GM19395 (cell line): ENCODE results near the gene KCTD7.
"Not testable (repeated sequence)": the region's sequence is repeated elsewhere in the genome, so short reads cannot be mapped to it uniquely, and the experiment has no call there.

Source experiments
- ATAC-seq: cut with Tn5 transposase; IDR thresholded peaks from one replicate; pipeline ENCODE4 v1.9.1; 2021; ENCODE audit warnings: mild to moderate bottlenecking, moderate library complexity; ENCODE audit not compliant: unreplicated experiment

Gene KCTD7

DNA sequence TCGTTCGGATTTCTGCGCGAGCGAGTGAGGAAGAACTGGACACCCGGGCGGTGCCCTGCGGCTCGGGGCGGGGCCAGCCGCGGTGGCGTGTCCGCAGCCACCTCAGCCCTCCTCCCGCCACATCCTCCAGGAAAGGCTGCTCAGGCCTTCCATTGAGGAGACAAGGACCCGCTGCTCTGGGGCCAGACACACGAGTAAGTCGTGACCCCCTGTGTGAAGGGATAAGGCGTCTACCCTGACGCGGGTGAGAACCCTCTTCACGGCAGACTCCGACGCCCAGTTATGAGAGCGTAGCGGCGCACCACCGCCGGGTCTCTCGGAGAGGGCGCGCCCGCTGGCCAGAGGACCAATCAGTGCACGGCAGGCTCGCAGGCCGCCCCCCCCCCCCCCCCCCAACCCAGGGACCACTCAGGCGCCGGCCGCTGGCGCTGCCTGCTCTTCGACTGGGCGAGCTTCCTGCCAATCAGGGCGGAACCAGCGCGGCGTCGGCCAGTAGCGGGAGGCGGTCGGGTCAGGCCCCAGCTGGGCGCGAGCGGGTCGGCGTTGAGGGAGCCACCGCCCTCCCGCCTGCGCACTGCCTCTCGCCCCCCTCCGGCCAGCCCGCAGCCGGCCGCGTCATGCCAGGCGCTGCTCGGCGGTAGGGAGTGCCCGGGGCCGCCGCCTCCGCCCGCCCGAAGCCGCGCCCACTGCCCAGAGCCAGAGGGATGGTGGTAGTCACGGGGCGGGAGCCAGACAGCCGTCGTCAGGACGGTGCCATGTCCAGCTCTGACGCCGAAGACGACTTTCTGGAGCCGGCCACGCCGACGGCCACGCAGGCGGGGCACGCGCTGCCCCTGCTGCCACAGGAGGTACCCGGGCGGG is at the start of gene KCTD7:
Gene KCTD7, plus strand, starts transcription at position 521 of the 861 bp plus-strand sequence. Its CDS starts 184 bp downstream, at position 705.
- ATAC-seq: peak; percentile 92

DNA sequence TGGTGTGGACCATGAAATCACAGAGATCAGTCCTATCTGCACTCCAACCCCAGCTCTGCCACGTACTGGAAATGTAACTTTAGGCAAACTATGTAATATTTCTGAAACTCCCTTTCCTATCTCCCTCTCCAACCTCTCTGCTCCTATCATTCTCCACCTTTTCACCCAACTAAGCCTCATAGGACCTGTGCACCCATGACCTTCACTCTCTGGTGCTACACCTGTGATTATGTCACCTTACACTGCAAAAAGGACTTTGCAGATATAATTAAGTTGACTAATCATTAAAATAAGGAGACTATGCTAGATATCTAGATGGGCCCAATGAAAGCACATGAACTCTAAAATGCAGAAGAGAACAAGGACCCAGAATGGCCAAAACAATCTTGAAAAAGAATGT is 48.3 kb upstream of the KCTD7 start:
- ATAC-seq: not testable (repeated sequence)

DNA sequence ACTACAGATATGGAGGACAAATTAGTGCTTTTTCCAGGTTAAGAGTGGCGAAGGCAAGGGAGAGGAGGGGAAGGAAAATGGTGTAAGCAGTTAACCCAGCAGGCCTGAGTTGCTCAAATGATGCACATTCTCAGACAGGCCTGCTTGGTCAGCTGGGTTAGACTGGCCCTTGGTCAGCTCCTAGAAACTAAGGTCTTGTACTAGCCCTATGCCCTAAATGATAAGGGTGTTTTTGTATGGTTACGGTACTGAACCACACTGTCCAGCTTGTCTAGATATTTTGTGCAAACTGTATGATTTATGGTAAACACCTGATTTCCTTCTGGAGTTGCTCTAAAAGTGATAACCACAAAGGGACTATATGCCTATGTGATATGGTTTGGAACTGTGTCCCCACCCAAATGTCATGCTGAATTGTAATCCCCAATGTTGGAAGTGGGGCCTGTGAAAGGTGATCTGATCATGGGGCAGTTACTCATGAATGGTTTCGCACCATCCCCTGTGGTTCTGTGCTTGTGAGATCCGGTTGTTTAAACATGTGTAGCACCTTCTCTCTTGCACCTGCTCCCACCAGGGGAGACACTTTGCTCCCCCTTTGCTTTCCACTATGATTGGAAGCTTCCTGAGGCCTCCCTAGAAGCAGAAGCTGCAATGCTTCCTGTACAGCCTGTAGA is 45.7 kb upstream of the KCTD7 start:
- ATAC-seq: not testable (repeated sequence)

DNA sequence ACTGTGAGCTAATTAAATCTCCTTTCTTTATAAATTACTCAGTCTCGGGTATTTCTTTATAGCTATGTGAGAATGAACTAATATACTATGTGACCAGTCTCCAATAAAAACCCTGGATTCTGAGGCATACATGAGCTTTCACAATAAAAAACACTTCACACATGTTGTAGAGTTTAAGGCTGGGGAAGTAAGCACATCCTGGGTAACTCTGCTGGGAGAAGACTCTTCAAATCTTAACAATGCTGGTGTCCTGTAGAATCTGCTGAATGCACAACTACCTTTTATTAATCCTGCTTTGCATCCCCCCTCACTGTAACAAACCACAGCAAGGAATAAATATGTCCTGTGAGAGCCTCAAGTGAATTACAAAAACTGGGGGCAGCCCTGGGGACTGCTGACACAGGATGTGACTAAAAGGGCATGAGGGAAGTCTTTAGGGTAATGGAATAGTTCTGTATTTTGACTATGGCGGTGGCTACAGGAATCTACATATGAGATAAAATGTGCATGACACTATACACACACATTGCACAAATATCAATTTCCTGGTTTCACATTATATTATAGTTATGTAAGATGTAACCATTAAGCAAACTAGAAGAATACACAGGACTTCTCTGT is 45.1 kb upstream of the KCTD7 start:
- ATAC-seq: no peak

DNA sequence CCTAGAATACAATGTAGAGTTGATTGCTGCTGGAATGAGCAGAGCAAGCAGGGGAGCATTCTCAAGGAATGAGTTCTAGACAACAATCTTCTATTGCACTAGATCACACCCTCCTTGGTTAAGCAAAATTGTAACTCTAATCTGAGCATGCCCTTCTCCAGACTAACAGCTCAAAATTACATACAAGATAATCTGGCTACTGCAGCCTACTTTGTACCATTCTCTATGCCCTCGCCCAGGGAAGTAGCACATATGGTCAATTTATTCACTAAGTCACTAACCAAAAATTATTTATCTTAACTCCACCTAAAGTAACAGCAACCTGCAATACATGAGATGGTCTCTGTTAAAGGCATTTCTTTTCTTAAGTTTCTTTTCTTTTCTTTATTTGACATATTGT is 42.5 kb upstream of the KCTD7 start:
- no peak for ATAC-seq

DNA sequence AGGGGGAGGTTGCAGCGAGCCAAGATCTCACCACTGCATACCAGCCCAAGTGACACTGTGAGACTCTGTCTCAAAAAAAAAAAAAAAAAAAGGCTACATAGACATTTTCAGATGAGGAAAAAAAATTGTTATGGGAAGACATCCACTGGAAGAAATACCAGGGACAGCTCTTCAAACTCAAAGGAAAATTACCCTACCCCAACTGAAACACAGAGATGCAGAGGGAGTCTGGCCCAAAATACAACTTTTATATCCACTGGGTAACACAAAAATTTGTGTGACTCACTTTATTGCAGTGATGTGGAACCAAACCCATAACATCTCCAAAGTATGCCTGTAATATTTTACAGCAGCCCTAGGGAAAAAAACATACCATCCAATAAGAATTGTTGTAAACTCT is 40.5 kb upstream of the KCTD7 start:
- not testable (repeated sequence) for ATAC-seq

DNA sequence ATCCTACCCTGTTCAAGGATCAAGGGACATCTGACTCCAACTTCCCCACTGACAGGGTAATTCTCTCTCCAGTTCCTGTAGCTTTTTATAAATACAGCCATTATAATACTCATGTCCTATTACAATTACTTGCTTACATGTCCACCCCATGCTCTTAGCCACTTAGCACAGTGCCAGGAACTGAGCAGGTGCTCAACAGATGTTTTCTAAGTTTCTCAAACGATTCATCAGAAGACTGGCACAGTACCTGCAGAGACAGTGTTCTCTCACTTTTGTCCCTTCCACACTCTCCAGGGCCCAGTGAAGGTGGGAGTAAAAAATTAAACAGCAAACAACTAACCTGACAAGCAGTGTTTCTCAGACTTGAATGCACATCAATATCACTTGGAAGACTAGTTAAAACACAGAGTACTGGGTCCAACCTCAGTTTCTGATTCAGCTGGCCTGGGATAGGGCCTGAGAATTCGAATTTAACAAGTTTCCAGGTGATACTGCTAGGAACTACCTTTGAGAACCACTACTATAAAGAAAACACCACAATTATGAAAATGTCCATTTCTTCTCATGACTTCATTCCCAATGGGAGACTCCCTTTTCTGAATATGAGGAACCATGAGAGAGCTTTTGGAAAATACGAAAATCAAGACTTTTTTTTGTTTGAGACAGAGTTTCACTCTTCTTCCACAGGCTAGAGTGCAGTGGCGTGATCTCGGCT is 39.7 kb upstream of the KCTD7 start:
- ATAC-seq: not testable (repeated sequence)

DNA sequence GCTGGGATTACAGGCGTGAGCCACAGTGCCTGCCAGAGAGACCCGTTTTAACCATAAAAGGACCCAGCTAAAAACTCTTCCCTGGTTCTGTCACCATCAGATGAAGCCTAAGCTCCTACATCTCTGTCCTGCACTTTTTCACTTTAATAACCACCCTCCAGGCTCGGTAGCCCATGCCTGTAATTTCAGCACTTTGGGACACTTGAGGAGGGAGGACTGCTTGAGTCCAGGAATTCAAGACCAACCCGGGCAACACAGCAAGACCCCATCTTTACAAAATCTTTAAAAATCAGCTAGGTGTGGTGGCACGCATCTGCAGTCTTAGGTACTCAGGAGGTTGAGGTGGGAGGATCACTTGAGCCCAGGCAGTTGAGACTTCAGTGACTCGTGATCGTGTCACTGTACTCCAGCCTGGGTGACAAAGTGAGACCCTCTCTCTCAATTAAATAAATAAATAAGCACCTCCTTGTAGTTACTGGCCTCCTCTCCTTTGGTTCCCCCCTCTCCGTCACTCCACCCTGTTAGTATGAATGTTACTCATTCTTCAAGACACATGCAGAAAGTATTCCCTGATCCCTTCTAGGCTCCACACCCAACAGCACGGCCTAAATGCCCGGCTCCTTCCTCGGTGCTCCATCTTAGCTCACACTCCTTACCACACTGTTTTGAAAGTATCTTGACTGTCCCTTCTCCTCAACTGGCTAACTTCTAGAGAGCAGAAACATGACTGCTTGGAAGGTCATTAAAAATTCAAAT is 38.2 kb upstream of the KCTD7 start:
- ATAC-seq: not testable (repeated sequence)

DNA sequence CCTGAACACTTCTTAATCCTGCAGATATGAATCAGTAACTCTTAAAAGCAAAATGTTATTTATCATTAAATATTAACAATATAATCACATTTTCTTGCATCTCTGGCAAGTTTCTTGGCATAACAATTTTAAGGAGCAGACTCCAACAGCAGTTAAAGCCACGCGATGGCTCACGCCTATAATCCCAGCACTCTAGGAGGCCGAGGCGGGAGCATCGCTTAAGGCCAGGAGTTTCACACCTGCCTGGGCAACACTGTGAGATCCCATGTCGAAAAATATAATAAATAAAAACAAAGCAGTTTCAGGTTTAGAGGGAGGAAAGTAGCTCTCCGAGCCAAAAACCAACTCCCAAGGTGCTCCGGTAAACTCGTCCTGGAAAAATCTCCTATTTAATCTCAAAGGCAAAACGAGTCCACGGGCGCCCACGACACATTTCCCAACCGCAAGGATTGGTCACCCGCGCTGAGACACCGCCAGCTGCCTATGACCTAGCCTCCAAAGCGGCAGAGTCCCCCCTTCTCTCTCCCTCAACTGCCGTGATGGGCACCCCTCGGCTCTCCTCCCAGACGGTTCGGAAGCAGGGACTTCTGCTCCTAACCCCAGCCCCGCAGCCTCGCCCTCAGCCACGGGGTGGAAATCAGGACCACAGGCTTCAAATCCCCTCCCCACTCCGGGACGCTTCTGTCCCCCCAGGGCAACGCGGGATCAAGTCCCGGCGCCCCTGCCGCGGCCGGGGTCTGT is 37.5 kb upstream of the KCTD7 start:
- peak; percentile 13 for ATAC-seq

DNA sequence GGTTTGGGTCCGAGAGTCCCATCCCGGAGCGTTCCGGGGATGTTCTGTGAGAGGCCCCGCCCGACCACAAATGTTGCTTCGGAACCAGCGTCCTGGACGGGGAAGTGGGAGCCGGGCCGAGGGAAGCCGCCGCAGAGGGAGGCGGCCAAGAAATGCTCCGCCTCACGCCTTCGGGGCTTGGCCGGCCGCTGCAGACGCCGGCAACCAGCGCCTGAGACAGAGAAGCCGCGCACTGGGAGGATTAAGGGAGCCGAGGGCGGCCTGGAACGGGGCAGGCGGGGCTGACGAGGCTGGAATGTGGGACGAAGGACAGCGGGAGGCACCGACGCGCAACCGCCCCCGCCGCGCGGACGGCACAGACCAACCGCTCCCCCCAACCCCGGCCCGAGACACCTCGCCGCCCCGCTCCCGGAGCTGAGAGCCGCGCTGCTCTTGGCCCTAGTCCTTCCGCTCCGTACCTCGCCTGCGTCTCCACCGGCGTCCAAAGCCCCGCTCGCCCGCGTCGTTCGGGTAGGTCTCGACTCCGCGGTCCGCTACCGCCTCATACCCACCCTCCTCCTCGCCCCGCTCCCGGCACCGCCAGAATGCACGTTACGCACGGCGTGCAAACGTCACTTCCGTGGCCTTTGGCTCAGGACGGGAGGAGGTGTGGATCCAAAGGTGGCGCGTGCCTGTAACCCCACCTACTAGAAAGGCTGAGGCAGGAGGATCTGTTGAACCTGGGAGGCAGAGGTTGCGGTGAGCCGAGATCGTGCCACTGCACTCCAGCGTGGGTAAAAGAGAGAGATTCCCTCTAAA is 36.7 kb upstream of the KCTD7 start:
- peak; percentile 98 for ATAC-seq

DNA sequence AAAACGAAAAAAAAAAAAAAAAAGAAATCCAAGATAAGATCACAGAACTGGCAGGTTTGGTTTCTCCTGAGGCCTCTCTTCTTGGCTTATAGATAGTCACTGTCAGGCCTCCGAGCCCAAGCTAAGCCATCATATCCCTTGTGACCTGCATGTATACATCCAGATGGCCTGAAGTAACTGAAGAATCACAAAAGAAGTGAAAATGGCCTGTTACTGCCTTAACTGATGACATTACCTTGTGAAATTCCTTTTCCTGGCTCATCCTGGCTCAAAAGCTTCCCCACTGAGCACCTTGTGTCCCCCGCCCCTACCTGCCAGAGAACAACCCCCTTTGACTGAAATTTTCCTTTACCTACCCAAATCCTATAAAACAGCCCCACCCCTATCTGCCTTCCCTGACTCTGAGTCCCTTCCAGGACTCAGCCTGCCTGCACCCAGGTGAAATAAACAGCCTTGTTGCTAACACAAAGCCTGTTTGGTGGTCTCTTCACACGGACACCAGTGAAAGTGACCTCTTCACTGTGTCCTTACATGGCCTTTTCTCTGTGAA is 36.0 kb upstream of the KCTD7 start:
- ATAC-seq: peak; percentile 24

DNA sequence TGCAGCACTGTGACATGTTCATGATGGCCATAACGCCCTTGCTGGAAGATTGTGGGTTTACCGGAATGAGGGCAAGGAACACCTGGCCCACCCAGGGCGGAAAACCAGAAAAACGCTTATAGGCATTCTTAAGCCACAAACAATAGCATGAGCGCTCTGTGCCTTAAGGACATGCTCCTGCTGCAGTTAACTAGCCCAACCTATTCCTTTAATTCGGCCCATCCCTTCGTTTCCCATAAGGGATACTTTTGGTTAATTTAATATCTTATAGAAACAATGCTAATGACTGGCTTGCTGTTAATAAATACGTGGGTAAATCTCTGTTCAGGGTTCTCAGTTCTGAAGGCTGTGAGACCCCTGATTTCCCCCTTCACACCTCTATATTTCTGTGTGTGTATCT is 34.6 kb upstream of the KCTD7 start:
- ATAC-seq: not testable (repeated sequence)

DNA sequence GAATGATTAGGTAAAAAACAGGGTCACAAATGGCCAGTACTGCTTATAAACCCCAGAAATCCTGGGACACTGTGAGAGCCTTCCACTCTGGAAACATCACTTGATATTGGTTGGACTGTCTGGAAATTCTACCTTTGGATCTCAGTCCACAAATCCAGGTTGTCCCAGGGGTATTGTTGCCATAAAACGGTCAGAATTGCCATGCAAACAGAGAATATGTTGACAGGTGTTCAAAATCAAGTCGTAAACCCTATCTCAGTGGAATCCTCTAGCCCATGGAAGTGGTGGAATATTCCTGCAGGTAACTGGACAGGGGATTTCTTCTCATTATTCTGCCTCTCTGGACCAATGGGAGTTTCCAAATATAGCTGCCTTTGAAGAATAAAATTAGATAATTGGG is 31.2 kb upstream of the KCTD7 start:
- no peak for ATAC-seq

DNA sequence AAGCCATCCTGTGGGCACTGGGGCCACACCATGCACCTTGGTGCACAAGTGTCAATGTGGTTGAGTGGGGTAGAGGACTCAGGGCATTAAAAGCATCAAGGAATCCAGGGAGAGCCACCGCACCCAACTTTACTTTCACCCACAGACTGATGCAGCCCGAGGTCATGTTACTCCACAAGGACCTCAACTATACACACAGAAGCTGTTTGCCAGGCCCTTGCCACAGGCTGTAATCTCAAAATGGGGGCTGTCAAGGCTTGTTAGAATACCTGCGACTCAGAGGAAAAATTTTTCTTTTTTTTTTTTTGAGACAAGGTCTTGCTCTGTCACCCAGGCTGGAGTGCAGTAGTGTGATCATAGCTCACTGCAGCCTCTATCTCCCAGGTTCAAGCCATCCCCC is 26.5 kb upstream of the KCTD7 start:
- ATAC-seq: no peak

DNA sequence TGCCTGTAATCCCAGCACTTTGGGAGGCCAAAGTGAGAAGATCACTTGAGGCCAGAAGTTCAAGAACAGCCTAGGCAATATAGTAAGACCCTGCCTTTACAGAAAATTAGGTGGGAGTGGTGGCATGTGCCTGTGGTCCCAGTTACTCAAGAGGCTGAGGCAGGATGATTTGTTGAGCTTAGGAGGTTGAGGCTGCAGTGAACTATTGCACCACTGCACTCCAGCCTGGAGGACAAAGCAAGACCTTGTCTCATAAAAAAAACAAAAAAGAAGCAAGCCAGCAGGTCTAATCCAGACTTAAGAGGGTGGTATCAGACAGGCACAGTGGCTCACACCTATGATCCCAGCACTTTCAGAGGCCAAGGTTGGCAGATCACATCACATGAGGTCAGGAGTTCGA is 24.5 kb upstream of the KCTD7 start:
- ATAC-seq: no peak

DNA sequence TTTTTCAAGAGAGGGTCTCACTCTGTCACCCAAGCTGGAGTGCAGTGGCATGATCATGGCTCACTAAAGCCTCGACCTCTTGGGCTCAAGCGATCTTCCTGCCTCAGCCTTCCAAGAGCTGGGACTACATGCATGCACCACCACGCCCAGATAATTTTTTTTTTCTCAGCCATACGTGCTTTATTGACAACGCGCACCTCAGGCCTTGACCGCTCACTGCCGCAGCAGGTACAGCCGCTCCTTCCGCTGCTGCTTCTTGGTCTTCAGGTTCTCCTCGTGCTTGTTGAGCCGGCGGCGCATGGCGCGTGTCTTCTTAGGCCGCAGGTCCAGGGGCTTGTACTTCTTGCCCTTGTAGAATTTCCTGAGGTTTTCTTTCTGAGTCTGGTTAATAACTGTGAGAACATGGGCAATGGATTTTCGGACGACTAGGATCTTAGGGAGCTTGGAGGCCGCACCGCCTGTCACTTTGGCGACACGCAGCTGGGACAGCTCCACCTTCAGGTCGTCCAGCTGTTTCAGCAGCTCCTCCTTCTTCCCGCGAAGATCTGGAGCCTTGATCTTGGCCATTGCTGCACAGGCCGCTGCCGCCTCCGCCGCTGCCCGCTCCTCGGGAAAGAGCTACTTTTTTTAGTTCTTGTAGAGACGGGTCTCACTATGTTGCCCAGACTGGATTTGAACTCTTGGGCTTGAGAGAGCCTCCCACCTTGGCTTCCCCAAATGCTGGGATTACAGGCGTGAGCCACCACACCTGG is 22.0 kb upstream of the KCTD7 start:
- not testable (repeated sequence) for ATAC-seq

DNA sequence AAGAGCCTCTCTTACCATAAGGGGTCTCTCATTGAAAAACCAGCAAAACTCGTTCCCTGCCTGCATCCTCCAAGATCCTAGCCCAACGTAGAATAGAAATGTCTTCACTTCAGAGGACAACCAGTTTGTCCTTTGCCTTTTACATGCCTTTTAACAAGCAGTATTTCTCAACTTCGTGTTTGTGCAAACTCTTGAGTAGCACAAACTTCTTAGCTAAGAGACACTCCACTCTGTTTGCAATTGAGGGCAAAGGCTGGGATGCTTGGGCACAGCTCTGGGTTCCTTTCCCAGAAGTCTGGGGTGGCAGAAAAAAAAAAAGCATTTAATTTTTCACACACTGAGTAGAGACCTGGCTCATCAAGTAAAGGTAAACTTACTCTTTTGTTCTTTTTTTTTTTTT is 19.5 kb upstream of the KCTD7 start:
- ATAC-seq: no peak

DNA sequence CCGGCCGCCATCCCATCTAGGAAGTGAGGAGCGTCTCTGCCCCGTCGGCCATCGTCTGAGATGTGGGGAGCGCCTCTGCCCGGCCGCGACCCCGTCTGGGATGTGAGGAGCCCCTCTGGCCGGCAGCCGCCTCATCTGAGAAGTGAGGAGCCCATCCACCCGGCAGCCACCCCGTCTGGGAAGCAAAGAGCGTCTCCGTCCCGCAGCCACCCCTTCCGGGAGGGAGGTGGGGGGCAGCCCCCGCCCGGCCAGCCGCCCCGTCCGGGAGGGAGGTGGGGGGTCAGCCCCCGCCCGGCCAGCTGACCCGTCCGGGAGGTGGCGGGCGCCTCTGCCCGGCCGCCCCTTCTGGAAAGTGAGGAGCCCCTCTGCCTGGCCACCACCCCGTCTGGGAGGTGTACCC is 14.1 kb upstream of the KCTD7 start:
- ATAC-seq: not testable (repeated sequence)
